Prostate gland (tissue), 2 donors: ENCODE results near the gene OR1Q1.

ENCODE experiments used
- POLR2A ChIP-seq: fragments of 450-650 bp; IDR thresholded peaks from one replicate; pipeline ENCODE4 v1.6.1; 2016; ENCODE audit warnings: antibody characterized with exemption, mild to moderate bottlenecking
- POLR2AphosphoS5 ChIP-seq: sonication (generic); formaldehyde crosslinking; IDR thresholded peaks from one replicate; pipeline ENCODE4 v1.6.1; 2017; ENCODE audit warnings: antibody characterized with exemption
- TF ChIP-seq, protein P1 (sequence below), 4 experiments: fragments of 200-600 bp in 2 of 4; fragments of 450-650 bp in 2 of 4; sonication (generic) in 2 of 4; IDR thresholded peaks; 1 replicate in 3 of 4; 2 replicates in 1 of 4; pipeline ENCODE4 v1.5.1; 2016 to 2019; ENCODE audit warnings: antibody characterized with exemption in 4 of 4, mild to moderate bottlenecking in 2 of 4, moderate library complexity in 2 of 4

DNA sequence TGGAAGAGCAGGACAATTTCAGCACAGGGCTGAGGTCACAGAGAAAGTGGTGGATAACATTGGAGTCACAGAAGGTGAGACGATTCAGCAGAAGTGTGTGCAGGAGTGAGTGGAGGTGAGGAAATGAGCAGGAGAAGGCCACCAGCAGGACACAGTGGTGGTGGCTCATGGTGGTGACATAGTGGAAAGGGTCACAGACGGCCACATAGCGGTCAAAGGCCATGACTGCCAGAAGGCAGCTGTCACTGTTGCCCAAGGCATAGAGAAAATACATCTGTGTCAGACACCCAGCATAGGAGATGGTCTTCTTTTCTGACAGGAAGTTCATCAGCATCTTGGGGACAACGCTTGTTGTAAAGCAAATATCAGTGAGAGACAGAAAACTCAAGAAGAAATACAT, 46.6 kb upstream of the OR1Q1 start:
- TF ChIP-seq, protein P1, sequence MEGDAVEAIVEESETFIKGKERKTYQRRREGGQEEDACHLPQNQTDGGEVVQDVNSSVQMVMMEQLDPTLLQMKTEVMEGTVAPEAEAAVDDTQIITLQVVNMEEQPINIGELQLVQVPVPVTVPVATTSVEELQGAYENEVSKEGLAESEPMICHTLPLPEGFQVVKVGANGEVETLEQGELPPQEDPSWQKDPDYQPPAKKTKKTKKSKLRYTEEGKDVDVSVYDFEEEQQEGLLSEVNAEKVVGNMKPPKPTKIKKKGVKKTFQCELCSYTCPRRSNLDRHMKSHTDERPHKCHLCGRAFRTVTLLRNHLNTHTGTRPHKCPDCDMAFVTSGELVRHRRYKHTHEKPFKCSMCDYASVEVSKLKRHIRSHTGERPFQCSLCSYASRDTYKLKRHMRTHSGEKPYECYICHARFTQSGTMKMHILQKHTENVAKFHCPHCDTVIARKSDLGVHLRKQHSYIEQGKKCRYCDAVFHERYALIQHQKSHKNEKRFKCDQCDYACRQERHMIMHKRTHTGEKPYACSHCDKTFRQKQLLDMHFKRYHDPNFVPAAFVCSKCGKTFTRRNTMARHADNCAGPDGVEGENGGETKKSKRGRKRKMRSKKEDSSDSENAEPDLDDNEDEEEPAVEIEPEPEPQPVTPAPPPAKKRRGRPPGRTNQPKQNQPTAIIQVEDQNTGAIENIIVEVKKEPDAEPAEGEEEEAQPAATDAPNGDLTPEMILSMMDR (IDR thresholded peaks at IDR 0.05): no peak
- TF ChIP-seq POLR2A (no peak), POLR2AphosphoS5 (no peak)
